ENCODE measurements around the gene SMIM43.
A peak's percentile ranks its signal among the peaks of the same experiment; 100 is the strongest.

SMIM43 gene

DNA sequence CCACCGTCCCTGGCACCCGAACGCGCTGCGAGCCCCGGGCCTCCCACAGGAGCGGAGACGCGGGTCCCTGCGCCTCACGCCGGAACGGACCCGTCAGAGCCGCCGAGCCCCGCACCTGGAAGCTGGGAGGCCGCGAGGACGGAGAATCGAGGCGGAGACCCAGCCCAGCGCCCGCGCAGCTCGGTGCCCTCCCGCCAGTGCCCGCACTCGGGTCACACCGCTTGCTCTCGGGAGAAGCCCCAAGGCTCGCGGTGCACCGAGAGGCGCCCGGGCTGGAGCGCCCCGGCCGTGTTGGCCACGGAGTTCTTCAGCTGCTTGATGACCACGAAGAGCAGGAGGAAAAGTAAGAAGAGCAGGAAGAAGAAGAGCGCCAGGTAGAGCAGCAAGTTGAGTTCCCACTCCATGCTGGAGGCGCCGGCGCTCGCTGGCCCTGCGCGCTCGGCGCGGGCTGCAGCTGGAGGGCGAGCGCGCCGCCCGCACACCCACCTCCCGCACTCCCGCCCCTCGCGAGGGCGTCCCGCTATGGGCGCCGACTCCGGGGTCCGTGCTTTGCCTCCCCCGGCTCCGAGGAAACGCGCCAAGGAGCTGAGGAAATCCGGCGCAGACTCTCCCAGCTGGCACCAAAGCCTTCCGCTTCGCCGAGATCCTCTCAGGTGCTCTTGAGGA lies at the start of gene SMIM43:
SMIM43 (minus strand) TSS at position 463 of the 666 bp plus-strand sequence; CDS start at position 404, 59 bp downstream.
- DNase-seq: peak; percentile 35

DNA sequence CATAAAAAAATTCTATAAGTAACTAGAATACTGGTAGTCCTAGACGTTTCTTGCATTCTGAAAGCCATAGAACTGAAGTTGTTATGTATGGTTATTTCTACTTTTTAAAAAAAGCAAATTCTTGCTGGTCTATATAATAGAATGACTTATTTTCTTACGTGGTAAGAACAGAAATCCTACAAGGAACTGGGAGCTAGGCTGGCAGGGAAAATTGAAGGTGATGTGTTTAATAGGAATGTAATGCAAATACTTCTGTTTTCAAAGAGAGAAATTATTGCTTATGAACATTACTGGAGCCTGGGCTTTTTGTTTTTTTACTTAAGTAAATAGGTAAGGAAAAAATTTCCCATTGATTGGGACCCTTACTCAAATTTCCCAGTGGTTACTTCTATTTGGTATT lies 49.8 kb upstream of the SMIM43 start:
- DNase-seq: no peak

DNA sequence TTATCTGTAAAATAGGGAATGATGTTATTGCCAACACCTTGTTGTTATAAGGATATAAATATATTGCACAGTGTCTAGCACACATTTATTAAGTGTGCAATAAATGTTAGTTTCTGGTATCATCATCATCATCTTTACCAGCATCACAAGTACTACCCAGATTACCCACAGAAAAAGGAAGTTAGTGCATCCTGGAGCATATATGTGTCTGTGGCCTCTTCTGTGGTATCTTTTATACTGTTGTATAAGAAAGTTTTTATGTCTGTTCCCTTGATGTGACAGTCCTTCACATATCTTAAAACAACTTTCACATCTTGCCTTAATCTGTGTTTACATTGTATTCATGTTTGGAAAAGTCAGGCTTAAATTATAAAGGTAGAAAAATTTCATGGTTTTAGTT lies 46.2 kb upstream of the SMIM43 start:
- DNase-seq: no peak

DNA sequence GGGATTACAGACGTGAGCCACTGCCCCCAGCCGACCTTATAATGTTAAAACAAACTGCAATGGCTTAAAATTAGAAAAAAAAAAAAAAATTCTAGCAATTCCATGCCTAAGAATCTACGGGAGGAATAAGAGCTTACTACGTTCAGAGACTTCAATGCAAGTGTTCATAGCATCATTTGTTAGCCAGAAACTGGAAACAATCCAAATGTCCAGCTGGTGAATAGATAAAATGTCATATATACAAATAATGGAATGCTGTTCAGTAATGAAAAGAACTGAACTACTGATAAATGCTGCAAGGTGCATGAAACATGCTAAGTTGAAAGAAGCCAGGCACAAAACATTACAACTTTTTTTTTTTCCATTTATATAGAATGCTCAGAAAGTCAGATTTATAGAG lies 41.4 kb upstream of the SMIM43 start:
- no peak for DNase-seq

DNA sequence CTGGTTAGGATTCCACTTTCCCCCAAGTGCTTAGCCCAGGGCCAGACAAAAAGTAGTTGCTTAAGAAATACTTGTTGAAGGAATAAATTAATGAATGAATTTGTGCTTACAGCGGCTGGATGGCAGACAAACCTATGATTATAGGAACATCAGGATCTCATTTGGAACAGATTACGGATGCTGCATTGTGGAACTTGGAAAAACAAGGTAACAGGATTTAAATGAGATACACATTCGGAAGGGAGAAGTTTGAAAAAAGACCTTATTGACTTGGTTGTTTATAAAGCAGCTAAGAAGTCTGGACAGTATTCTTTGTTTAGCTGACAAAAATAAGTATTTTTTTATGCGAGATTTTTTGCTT lies 36.7 kb upstream of the SMIM43 start:
- DNase-seq: no peak

DNA sequence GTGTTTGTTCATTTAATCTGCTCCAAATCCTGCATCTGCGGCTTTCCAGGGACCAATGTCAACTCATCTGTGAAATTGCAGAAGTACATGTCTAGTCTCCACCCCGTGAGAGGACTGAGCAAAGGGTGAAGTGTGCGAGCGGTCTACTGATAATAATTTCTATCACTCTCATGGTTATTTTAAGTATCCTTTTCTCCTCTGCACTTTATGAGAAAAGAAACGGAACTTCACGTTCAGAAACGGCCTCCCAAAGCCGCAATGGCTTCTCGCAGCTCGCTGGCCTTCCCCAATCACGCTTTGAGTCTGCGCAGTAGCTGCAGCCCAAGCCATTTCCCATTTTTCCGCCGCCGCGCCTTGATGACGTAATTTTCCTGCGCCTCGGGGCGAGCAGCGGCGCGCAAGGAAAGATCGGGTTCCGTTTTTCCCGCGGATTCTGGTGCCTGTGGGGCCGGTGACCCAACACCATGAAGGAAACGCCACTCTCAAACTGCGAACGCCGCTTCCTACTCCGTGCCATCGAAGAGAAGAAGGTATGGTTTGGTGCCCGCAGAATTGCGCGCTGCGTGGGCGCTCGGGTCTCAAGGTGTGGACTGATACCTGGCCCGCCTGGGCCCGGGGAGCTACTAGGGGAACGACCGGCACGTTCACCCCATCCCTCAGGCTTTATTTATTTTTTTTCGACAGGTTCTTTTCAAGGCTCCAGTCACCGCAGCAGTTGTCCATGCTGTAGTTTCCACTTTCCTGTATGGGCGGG lies 36.2 kb upstream of the SMIM43 start, which contains the start of gene EXOSC9:
EXOSC9 (plus strand) TSS at position 363 of the 754 bp plus-strand sequence; CDS start at position 465, 102 bp downstream.
- peak; percentile 91 for DNase-seq

DNA sequence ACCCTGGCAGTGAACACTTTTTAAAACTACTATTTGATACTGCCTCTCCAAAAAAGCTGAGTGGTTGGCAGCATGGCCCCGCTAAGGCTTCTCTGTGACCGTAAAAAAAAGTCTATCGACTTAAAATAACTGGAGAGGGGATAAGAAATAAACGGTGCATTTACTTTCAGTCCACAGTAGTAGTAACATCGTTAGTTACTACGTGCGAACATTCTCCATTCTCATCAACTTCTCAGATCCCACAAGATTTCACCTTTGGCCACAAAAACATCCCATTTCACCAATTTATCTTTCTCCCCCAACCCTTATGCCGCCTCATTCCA lies 35.6 kb upstream of the SMIM43 start:
- no peak for DNase-seq

DNA sequence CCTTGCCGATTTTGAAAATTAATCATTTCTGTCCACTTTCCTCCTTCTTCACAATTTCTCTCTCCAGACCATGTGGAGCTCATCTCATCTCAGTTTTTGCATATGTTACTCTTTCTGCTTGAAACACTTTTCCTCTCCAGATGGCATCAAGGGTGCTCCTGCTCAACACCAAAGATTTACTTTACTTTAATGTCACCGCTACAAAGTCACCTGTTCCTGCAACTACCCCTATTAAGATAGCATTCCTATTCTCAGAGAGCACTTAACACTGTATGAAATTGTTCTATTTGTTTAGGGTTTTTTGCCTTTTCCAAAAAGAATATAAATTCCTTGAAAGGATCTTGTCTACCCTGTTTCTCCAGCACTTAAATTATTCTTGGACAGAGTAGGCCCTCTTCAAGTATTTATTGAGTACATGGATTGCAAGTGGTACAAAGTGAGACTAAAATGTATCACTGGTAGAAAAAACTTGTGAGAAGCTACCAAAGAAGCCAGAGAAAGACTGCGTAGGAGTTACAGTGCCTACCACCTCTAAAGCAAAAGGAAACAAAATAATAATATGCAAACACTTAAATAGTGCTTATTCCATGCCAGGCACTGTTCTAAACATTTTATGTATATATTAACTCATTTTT lies 35.0 kb upstream of the SMIM43 start:
- no peak for DNase-seq

DNA sequence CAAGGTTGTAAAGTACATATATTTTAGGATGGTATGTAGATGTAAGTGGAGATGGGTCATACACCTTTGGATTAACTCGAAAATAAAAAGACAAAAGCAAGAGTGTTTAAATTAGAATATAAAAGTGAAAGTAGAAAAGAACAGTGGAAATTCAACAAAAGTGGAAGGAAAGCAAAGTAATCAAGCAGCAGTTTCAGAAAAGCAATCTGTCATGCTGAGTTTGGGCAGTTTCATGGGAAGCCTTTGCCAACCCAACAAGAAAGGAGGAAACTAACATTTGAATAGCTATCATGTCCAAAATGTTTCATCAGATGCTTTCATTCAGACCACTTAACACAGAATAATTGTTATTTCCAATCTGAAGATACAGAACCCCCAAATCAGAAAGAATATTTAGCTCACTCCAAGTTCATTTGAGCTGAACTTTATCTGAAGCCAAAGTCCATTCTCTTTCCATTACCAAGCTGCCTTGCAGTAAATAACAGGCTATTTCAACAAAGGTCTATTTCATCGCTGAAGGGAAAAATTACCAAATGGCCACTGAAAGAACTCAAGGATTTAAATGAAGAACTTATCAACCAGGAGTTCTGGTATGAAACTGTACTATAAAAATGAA lies 34.4 kb upstream of the SMIM43 start:
- no peak for DNase-seq

DNA sequence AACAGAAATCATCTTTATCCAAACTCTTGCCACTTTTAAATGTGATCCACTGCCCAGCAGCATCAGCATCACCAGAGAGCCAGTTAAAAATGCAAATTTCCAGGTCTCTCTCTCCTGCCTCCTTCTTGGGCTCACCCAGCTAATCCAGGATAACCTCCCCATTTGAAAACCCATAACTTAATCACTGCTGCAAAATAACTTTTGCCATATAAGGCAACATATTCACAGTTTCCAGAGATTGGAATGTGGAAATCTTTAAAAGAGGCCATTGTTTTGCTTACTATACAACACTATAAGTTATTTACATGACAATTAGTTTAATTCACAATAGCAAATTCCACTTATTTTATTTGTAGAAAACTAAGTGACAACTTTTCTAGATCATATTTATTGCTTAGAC lies 31.3 kb upstream of the SMIM43 start:
- DNase-seq: no peak

DNA sequence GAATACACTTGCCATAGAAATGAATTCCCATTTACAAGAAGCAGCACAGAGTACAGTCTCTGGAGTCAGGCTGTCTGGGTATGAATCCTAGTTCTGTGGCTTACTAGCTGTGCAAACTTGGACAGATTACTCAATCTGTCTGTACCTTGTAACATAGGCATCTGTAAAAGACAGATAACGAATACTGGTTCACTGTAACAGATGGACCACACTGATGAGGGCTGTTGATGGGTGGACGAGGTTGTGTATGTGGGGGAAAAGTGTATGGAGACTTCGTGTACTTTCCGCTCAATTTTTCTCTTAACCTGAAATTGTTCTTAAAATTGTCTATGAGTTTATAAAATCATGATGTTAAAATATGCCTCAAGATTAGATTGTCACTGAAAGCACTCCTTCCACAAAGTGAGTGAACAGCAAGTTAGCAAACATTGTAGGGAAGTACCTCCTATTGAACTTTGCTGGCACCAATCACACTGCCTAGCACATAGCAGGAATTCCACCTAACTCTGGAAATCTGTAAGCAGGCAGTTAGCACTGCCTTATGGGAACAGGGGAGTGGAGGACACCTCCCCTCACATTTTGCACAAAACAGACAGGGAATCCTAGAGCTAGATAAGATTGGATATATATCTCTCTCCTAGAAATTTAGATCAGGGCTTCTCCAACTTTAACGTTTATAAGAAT lies 29.7 kb upstream of the SMIM43 start:
- DNase-seq: peak; percentile 7

DNA sequence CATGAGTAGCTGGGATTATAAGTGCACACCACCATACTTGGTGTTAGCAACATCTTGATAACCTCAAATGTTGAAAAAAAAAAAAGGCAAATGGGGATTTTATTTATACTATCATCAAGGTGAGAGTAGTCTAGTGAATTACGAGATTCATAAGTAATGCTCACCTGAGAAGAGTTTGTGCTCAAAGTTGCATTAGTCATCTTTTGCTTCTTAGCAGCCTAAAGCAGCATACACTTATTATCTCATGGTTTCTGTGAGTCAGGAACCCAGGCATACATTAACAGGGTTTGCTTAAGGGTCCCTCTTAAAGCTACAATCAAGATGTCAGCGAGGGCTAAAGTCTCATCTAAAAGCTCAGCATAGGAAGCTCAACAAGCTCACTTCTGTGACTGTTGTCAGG lies 28.0 kb upstream of the SMIM43 start:
- no peak for DNase-seq

DNA sequence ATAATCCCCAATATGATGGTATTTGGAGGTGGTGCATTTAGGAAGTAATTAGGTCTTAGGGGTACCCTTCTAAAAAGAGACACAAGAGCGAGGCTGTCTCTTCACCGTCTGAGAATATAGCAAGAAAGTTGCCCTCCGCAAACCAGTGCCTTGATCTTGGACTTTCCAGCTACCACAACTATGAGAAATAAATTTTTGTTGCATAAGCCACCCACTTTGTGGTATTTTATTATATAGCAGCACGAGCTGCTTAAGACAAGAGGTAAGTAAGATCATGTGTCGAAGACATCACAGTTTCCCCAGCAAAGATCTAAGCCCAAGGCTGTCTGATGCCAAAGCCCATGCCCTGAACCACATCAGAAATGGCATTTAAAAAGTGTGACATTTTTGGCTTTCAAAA lies 26.5 kb upstream of the SMIM43 start:
- no peak for DNase-seq

DNA sequence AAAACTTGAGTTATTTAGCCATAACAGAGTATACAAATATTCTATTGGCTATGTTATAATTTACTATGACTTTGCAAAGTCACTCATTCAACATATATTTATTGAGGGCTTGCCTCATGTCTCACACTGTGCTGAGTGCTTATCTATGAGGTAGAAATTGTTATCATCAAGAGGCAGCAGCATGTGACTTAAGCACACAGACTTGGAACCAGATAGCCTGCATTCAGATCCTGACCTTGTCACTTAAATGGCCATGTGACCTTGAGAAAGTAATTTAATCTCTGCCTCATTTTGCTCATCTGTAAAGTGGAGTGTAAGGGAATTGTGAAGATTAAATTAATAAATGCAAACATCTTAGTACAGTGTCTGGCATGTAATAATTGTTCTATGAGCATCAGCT lies 26.0 kb upstream of the SMIM43 start:
- no peak for DNase-seq

DNA sequence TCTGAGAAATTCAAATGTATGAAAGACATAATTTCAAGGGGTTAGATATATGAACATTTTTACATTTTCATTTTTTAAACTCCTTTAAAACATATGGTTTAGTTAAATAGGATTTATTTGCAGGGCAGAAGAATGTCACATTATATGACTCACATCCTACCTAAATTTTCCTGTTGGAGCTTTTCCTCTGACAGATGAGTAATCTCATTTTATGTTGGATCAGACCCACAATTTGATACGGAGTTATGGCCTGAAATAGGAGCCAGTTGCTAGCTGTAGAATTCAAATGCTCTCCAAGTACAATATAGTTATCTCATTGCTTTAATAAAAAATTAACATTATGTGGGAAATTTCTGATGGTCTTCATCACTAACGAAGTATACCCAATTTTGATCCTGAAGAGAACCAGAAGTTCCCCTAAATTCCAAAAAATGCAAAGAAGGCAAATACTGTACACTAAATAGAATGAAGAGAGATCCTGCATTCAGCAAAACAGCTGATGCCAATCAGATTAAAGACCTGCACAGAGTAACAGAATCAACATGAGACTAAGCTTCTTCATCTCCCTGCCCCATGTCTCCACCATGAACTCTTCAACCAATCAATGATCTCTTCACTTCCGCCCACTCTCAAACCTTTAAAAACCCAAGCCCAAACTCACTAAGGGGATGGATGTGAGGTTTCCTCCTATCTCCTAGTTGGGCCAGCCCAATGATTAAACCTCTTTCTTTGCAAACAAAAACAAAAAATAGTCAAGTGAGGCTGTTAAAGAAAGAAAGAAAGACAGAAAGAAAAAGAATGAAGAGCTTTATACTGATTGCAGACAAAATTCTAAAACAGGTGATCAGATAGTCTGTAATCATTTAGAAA lies 25.2 kb upstream of the SMIM43 start:
- peak; percentile 51 for DNase-seq

DNA sequence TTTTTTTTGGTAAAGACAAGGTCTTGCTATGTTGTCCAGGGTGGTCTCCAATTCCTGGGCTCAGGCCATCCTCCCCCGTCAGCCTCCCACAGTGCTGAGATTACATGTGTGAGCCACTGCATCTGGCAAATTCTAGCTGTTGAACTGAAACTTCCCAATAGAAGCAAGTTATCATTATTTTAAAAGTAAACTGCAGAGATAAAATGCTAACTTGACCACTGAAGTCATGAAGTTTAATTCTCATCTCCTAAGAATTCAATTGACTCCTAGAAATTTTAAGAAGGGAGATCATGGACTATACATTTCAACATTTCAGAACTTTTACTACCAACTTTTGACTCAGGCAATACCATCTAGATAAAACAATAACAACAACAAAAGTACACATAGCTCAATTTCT lies 24.5 kb upstream of the SMIM43 start:
- DNase-seq: no peak

DNA sequence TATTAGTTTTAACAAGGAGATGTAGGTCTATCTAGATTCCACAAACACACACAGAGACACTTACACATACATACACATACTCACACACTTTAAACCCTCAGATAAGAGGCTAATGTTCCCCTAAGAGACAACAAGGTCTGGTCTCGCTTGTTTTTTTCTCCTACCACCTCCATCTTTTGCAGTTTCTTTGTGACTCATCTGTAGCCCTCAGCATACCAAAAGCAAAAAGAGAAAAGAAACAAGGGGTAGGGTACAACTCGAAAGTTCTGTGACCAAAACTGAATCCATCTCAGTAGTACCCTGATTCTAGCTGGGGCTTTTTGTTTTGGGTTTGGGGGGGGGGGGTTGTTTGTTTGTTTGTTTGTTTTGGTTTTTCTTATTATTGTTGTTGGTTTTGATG lies 23.9 kb upstream of the SMIM43 start:
- no peak for DNase-seq

DNA sequence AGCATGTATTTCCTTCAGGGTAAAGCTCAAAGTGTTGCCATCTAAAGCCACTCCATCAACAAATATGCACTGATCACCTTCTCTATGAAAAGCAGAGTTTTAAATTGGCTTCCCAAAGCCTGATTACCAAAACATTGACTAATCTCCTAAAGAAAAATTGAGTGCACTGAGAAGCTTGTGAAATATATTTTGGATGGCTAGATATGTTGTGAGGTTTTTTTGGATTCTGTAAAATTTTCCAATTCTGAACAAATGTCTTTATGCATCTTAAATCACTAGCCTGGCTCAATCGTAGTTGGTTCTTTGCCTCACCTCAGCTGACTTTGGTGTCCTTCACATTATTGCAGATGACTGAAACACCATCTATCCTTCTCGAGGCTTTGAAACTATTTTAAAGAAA lies 21.3 kb upstream of the SMIM43 start:
- no peak for DNase-seq

DNA sequence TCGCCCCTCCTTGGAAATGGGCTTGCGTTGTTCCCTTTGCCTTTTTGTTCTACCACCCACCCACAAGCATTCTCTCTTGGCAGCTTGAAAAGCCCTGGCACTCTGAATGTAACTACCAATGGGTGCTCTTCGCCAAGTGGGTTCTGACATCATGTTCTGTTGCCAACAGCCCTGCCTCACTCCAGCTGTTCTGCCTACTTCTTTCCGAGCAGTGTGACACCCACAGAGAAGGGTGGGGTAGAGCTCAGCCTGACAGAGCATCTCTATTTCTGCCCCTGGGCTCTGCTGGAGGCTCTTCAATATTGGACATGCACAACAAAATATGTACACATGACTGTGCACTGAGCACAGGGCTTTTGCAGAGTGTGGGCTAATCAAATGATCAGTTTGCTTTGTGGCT lies 20.5 kb upstream of the SMIM43 start:
- DNase-seq: no peak

DNA sequence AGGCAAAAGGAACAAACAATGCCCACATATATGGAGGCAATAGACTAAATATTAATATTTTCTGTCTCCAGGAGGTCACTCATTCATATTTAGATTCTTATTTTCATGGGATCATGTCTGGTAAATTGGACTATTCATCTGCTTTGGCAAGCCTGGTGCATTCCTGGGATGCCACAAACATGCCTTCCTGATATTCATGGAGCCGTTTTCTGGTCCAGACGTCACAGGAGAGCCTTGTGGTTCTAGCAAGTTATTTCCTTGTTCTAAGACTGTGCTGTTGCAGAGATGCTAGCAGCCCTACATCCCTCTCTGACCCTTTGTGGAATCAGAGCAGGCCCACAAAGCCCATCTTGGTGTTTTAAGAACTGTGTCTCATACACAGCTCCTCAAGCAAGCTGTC lies 20.0 kb upstream of the SMIM43 start:
- no peak for DNase-seq

DNA sequence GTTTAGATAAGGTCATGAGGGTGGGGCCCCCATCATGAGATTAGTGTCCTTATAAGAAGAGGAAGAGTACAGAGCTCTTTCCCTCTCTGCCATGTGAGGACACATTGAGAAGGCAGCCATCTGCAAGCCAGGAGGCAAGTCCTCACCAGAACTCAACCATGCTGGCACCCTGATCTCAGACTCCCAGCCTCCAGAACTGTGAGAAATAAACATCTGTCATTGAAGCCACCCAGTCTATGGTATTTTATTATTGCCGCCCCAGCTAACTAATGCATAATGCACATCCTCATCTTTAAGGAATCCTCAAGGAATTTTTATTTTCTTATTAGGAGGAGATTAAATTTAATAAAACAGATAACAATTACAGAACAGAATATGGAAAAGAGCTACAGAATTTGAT lies 19.4 kb upstream of the SMIM43 start:
- DNase-seq: no peak

DNA sequence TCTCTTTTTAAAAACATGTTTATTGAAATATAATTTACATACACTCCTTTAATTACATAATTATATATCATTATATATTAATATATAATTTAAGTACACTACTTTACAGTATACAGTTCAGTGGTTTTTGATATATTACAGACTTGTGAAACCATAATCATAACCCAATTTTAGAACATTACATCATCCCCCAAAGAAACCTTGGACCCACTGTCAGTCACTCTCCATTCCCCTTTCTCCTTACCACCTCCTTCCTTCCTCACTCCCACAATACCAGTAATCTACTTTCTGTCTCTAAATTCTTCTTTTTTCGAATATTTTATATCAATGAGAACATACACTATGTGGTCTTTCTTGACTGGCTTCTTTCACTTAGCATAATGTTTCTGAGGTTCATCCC lies 18.2 kb upstream of the SMIM43 start:
- DNase-seq: no peak
